Measurements from ENCODE around the gene USP13. TPM values are rescaled to one million over a fixed set of nuclear protein-coding genes. Genes with fewer than 3 reads are reported as not detected.
"Not testable (repeated sequence)": the region's sequence is repeated elsewhere in the genome, so short reads cannot be mapped to it uniquely, and the experiment has no call there.

The USP13 gene
- polyA plus RNA-seq, 3 donors: 13.7 to 15.9 (median 15.7) TPM

DNA sequence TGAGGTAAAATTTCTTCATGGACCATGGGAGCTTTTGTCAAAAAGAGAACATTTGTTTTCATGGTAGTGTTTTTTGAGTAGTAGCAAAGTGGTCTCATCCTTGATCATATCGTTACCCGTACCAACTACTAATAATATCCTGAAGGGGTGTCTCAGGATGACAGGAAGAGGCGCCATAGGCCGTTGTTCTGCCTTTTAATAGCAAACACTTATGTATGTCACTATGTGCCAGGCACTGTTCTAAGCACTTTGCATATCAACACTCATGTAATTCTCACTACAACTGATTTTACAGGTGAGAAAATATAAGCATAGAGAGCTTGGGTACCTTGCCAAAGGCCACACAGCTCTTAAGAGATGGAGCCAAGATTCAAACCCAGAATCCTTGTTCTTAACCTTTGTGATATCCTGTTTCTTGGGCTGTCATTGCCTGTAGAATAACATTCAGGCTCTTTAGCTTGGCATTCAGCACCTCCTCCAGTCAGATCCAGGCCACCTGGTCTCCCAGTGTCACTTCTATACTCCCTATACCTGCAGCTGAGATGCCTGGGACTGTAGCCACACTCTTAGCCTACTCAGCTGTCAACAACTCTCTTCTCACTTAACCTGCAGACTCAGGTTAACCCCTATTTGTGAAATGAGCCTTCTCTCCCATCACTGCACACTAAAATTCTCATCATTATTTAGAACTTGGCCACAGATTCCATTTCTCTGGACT, 113.7 kb downstream of the USP13 start:
- no peak for DNase-seq (ENCODE audit: extremely low read depth in 1 of 11, low read depth in 9 of 11, low spot score in 4 of 11)

DNA sequence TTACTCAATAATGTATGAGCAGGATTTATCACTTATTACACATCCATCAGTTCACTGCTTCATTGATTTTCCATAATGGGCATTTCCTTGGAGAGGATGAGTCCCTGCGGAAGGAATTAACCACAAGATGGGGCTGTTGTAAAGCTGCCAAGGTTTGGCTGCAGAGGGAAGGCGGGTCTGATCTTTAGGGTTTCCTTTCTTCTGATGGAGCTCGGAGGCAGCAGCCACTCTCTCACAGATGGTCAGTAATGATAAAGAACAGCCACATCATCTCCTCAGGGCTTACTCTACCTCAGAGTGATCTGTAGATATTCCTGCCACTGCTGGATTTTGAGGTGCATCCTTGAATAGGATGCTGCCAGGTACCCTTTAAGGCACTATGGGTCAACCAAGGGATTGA, 115.2 kb downstream of the USP13 start:
- DNase-seq (ENCODE audit: extremely low read depth in 1 of 11, low read depth in 9 of 11, low spot score in 4 of 11): peak in 3 of 11 donors; percentile 5 to 8 (median 5)

DNA sequence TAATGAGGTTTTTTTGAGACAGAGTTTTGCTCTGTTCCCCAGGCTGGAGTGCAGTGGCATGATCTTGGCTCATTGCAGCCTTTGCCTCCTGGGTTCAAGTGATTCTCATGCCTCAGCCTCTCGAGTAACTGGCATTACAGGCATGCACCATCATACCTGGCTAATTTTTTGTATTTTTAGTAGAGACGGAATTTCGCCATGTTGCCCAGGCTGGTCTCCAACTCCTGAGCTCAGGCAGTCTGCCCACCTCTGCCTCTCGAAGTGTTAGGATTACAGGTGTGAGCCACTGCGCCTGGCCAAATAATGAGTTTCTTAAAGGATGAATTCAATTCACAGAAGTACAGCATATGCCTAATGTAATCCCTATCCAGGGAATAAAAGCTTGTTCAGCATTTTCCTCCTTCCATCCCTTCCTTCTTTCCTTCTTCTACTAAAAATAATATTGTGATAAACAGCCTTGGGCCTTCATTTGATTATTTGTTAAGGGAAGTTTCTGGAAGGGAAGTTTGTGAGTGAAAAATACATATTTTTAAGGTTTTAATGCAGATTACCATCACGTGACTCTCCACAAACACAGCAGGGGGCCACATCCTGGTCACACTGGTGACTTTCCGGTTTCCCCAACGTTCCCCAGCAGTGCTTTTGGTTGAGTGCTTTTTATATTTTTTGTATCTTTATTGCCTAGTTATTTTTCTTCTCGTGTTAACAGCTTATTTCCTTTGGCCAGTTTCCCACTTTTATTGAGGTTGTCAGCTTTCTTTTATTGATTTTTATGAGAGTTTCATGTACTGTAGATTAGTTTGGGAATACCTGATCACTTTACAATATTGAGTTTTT, 116.8 kb downstream of the USP13 start:
- peak in 1 of 11 donors; percentile 2 for DNase-seq (ENCODE audit: extremely low read depth in 1 of 11, low read depth in 9 of 11, low spot score in 4 of 11)

GRCh38 chr3:179771797-179772196, 119.0 kb downstream of the USP13 start:
- no peak for DNase-seq (ENCODE audit: extremely low read depth in 1 of 11, low read depth in 9 of 11, low spot score in 4 of 11)

GRCh38 chr3:179772297-179772696, 119.5 kb downstream of the USP13 start:
- no peak for DNase-seq (ENCODE audit: extremely low read depth in 1 of 11, low read depth in 9 of 11, low spot score in 4 of 11)

DNA sequence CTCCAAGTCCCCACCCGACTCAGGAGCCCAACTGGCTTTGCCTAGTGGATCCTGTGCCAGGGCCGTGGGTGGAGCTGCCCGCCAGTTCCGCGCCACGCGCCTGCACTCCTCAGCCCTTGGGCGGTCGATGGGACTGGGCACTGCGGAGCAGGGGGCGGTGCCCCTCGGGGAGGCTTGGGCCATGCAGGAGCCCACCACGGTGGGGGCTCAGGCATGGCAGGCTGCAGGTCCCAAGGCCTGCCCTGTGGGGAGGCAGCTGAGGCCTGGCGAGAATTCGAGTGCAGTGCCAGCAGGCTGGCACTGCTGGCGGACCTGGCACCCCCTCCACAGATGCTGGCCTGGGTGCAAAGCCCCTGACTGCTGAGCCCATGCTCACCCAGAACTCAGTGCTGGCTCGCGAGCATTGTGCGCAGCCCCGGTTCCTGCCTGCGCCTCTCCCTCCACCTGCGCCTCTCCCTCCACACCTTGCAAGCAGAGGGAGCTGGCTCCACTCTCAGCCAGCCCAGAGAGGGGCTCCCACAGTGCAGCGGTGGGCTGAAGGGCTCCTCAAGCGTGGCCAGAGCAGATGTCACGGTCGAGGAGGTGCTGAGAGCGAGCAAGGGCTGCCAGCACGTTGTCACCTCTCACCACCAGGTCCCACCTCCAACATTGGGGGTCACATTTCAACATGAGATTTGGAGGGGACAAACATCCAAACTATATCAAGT, 122.7 kb downstream of the USP13 start:
- no peak for DNase-seq (ENCODE audit: extremely low read depth in 1 of 11, low read depth in 9 of 11, low spot score in 4 of 11)

DNA sequence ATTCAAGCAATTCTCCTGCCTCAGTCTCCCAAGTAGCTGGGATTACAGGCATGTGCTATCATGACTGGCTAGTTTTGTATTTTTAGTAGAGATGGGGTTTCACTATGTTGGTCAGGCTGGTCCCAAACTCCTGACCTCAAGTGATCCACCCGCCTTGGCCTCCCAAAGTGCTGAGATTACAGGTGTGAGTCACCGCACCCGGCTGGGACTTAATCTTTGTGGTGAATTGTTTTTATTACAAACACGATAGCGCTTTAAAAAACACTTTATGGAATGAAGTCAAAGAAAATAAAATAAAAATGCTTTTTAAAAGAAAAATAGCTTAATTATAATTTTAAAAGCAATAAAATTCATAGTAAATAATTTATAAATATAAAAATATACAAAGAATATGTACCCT, 130.0 kb downstream of the USP13 start:
- not testable (repeated sequence) for DNase-seq (ENCODE audit: extremely low read depth in 1 of 11, low read depth in 9 of 11, low spot score in 4 of 11)

GRCh38 chr3:179788996-179789395, 136.2 kb downstream of the USP13 start:
- no peak for DNase-seq (ENCODE audit: extremely low read depth in 1 of 11, low read depth in 9 of 11, low spot score in 4 of 11)

GRCh38 chr3:179791793-179792192, 139.0 kb downstream of the USP13 start:
- DNase-seq (ENCODE audit: extremely low read depth in 1 of 11, low read depth in 9 of 11, low spot score in 4 of 11): no peak

GRCh38 chr3:179794355-179794754, 141.5 kb downstream of the USP13 start:
- DNase-seq (ENCODE audit: extremely low read depth in 1 of 11, low read depth in 9 of 11, low spot score in 4 of 11): no peak

GRCh38 chr3:179796421-179796820, 143.6 kb downstream of the USP13 start:
- no peak for DNase-seq (ENCODE audit: extremely low read depth in 1 of 11, low read depth in 9 of 11, low spot score in 4 of 11)

GRCh38 chr3:179797192-179797591, 144.4 kb downstream of the USP13 start:
- DNase-seq (ENCODE audit: extremely low read depth in 1 of 11, low read depth in 9 of 11, low spot score in 4 of 11): no peak

GRCh38 chr3:179801263-179801662, 148.4 kb downstream of the USP13 start:
- DNase-seq (ENCODE audit: extremely low read depth in 1 of 11, low read depth in 9 of 11, low spot score in 4 of 11): no peak

DNA sequence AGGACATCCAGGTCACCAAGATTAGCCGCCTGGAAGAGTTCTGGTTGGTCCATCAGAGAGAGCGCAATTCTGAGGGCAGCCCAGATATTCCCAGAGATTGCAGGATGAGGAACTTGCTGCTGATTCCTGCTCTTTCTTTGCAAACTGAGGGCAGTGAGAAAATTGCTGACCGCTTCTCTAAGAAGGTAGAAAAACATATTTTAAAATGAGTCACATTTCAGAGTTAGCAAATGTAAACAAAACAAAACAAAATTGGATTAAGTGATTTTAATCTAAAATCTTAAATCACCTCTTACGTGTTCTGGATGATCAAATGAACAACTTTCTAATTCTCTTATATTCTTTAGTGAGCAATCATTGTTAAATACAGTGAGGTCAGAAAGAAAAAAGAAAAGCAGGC, 149.0 kb downstream of the USP13 start:
- no peak for DNase-seq (ENCODE audit: extremely low read depth in 1 of 11, low read depth in 9 of 11, low spot score in 4 of 11)

DNA sequence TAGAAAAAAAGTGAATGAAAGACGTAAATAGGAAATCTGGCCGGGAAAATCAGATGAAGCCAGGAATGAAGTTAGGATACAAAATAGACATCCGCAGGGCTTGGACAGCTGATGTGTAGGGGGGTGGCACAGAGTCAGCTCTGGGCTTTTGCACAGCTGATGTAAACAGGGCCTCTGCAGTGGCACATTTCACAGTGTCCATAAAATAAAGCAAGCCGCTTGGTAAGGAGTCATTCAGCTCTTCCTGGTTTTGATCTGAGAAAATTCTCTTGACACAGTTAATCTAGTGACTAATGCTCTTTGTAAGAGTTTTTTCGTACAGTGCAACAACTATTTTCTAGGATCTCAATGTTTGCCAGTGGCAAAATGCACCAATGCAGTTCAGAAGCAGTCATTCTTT, 153.3 kb downstream of the USP13 start:
- no peak for DNase-seq (ENCODE audit: extremely low read depth in 1 of 11, low read depth in 9 of 11, low spot score in 4 of 11)

GRCh38 chr3:179807588-179807987, 154.7 kb downstream of the USP13 start:
- no peak for DNase-seq (ENCODE audit: extremely low read depth in 1 of 11, low read depth in 9 of 11, low spot score in 4 of 11)

DNA sequence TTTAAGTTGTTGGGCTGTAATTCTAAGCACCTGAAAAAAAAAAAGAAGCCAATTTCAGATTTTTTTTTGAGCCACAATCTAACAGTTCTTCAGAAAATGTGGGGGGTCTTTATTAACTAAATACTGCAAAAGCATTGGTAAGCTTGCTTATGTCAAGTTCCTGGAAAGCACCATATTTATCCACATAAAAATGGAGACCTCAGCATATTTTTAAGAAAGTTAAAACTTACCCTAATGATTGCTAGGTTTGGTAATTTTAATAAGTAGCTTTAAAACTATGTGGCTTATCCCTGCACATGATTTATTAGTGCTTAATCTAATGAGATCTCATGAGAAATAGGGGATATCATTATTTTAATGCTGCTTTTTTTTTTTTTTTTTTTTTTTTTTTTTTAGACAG, 156.8 kb downstream of the USP13 start:
- DNase-seq (ENCODE audit: extremely low read depth in 1 of 11, low read depth in 9 of 11, low spot score in 4 of 11): no peak

- peak; percentile 7 to 53 (median 30) for DNase-seq (ENCODE audit: extremely low read depth in 1 of 11, low read depth in 9 of 11, low spot score in 4 of 11)
Measured at GRCh38 chr3:179811321-179812095, 158.7 kb downstream of the USP13 start.

GRCh38 chr3:179812096-179812382, 159.2 kb downstream of the USP13 start:
- no peak for DNase-seq (ENCODE audit: extremely low read depth in 1 of 11, low read depth in 9 of 11, low spot score in 4 of 11)

All from renal cortex interstitium (tissue), 11 donors.